ENCODE measurements around the gene ATXN7L1.

The ATXN7L1 gene

DNA sequence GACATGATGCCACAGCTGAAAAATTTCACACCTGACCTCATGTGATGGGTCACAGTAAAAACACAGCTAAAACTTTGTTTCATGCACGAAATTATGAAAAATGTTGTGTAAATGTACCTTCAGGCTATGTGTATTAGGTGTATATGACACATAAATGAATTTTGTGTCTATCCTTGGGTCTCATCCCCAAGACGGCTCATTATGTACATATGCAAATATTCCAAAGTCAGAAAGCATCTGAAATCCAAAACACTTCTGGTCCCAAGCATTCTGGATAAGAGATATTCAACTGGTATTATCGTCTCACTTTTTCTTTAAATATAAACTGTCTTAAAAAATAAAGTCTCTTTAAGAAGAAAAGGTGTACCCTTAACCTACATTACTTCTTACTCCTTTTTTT, 145.4 kb downstream of the ATXN7L1 start:
- CTCF ChIA-PET = interaction anchor here (1.0 kb wide), 1 partner anchor 9 kb away, joined by 3 read pairs; no protein-coding TSS in a partner anchor
- POLR2A ChIA-PET = interaction anchor here (0.7 kb wide), 1 partner anchor 21 kb away, joined by 3 read pairs; no protein-coding TSS in a partner anchor
- TF ChIP-seq, protein P1, sequence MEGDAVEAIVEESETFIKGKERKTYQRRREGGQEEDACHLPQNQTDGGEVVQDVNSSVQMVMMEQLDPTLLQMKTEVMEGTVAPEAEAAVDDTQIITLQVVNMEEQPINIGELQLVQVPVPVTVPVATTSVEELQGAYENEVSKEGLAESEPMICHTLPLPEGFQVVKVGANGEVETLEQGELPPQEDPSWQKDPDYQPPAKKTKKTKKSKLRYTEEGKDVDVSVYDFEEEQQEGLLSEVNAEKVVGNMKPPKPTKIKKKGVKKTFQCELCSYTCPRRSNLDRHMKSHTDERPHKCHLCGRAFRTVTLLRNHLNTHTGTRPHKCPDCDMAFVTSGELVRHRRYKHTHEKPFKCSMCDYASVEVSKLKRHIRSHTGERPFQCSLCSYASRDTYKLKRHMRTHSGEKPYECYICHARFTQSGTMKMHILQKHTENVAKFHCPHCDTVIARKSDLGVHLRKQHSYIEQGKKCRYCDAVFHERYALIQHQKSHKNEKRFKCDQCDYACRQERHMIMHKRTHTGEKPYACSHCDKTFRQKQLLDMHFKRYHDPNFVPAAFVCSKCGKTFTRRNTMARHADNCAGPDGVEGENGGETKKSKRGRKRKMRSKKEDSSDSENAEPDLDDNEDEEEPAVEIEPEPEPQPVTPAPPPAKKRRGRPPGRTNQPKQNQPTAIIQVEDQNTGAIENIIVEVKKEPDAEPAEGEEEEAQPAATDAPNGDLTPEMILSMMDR (IDR thresholded peaks at IDR 0.05; ENCODE audit: control extremely low read depth, extremely low read depth, low read depth, missing control alignments) = no peak
- no peak for DNase-seq (ENCODE audit: extremely low spot score)

DNA sequence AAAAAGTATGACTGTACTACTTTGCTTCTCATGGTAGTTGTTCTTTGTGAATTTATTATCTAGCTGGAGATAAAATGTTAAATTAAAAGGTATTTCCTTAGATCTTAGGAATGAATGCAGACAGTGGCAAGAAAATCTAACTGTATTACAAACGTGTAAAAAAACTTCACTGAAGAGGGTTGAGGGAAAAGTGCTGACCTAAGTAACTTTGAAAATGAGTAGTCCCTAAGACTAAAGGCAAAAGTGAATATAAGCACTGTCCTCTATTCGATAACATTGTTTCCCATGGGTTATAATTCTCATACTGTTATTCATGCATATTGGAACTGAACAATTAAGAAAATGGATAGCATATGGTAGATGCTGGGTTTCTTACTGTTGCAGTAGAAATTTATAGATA, 148.4 kb downstream of the ATXN7L1 start:
- no peak for DNase-seq (ENCODE audit: extremely low spot score)
- ChIA-PET POLR2A (no interaction called here), CTCF (no interaction called here)
- TF ChIP-seq, protein P1 (IDR thresholded peaks at IDR 0.05; ENCODE audit: control extremely low read depth, extremely low read depth, low read depth, missing control alignments) = no peak

DNA sequence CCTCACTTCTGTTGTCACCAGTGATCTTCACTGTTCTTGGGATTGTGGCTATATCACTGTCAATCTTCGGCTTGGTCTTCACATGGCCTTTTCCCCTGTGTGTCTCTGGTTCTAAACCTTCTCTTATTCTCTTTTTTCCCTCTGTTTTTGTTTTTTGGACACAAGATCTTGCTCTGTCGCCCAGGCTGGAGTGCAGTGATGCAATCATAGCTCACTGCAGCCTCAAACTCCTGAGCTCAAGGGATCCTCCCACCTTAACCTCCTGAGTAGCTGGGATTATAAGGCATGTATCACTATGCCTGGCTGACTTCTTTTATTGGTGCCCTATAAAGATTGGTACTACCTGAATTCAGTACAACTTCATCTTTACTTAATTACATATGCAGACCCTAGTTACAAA, 151.7 kb downstream of the ATXN7L1 start:
- CTCF ChIA-PET = interaction anchor here (1.8 kb wide), 1 partner anchor 10 kb away, joined by 5 read pairs; no protein-coding TSS in a partner anchor
- DNase-seq (ENCODE audit: extremely low spot score) = no peak
- TF ChIP-seq, protein P1 (IDR thresholded peaks at IDR 0.05; ENCODE audit: control extremely low read depth, extremely low read depth, low read depth, missing control alignments) = no peak
- POLR2A ChIA-PET = no interaction called here

DNA sequence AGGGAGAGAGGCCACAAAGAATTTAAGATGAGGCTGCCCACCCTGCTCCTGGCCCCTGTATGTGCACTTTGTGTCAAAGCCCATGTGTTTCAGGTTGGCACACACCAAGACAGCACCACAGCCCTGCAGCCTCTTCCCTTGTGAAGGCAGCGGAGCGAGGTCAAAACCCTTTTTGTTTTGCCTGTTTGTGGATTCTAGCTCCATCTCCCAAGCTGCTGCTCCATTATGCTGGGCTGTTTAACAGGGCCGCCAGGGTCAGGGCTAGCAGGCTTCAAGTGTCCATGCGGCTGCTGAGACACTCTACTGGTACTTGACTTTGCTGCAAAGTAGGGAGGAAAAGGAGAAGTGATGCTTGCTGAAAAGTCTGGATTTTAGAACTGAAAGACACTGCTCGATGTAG, 152.8 kb downstream of the ATXN7L1 start:
- POLR2A ChIA-PET = no interaction called here

DNA sequence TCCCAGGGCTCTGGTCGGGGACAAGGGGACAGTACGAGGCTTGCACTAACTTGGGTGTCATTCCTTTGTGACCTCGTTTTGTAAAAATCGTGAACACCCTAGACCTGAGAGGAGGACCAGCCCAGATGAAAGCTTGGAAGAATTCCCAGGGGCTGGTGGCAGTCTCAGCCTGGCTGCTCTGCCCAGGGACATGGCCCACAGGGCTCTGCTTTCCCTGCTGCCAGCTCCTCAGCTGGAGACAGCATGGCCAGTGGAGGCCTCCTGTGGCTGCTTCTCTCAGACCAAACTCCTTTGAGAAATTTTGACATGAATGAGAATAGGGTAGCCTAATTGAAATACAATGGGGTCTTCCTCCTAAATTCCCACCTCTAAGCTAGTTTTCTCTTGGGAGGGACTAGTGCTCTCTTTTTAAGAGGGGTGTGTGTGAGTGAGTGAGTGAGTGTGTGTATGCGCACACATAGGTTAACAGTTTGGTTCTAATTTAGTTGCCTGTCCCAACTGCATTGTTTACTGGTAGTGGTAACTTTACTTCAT, 154.8 kb downstream of the ATXN7L1 start:
- TF ChIP-seq, protein P1 (IDR thresholded peaks at IDR 0.05; ENCODE audit: control extremely low read depth, extremely low read depth, low read depth, missing control alignments) = no peak
- POLR2A ChIA-PET = no interaction called here
- DNase-seq (ENCODE audit: extremely low spot score) = no peak
- CTCF ChIA-PET = interaction anchor here (1.1 kb wide), 1 partner anchor 11 kb away, joined by 3 read pairs; no protein-coding TSS in a partner anchor

More for the DNA sequence above, 152.8 kb downstream of the ATXN7L1 start:
- TF ChIP-seq, protein P1 (IDR thresholded peaks at IDR 0.05; ENCODE audit: control extremely low read depth, extremely low read depth, low read depth, missing control alignments) = no peak
- DNase-seq (ENCODE audit: extremely low spot score) = no peak
- CTCF ChIA-PET = no interaction called here

DNA sequence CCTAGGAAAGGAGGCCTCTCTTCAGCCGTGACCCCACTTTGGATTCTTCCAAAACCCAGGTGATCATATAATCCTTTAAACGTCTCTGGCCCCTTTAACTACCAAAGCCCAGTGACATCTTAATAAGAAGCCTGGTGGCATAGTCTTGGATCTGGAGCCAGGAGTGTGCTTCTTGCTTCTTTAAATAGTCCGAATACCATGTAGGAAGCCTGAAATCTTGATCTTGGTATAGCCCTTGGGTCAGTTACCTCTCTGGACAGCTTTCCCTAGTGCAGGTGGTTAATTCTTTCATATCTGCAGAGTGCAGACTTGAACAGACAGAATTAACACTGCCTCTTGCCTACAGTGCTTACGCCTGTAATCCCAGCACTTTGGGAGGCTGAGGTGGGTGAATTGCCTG, 156.5 kb downstream of the ATXN7L1 start:
- DNase-seq (ENCODE audit: extremely low spot score) = no peak
- ChIA-PET CTCF (no interaction called here), POLR2A (no interaction called here)
- TF ChIP-seq, protein P1 (IDR thresholded peaks at IDR 0.05; ENCODE audit: control extremely low read depth, extremely low read depth, low read depth, missing control alignments) = no peak

Data from GM10248 (cell line).